HepG2 (cell line): ENCODE data around the gene MSANTD2. TPM values are rescaled to one million over a fixed set of nuclear protein-coding genes. Genes with fewer than 3 reads are reported as not detected.

Source experiments
- AGO2 ChIP-seq: fragments of 200-400 bp; formaldehyde crosslinking; optimal IDR thresholded peaks from 2 replicates; pipeline ENCODE3; 2017; ENCODE audit warnings: mild to moderate bottlenecking, low read depth, low read length, moderate library complexity
- ATF7 ChIP-seq, 2 experiments: fragments of 450-650 bp in 1 of 2; sonication (generic) in 1 of 2; formaldehyde crosslinking in 1 of 2; IDR thresholded peaks; 2 replicates each; pipeline versions ENCODE4 v1.4.0 to v1.6.1; 2016 to 2020; ENCODE audit warnings: antibody characterized with exemption in 1 of 2, mild to moderate bottlenecking in 1 of 2, missing genetic modification reagents in 1 of 2
- BCLAF1 ChIP-seq: fragments of 450-650 bp; IDR thresholded peaks from 2 replicates; pipeline ENCODE4 v1.6.1; 2017; ENCODE audit warnings: mild to moderate bottlenecking
- CENPT ChIP-seq: sonication (generic); formaldehyde crosslinking; IDR thresholded peaks from 2 replicates; pipeline ENCODE4 v1.8.0; 2022; ENCODE audit warnings: low read depth, mild to moderate bottlenecking, moderate library complexity, missing genetic modification reagents
- CSRNP1 ChIP-seq: sonication (generic); formaldehyde crosslinking; IDR thresholded peaks from 2 replicates; pipeline ENCODE4 v1.8.1; 2023; ENCODE audit warnings: mild to moderate bottlenecking, missing genetic modification reagents
- CTCF ChIP-seq: sonication (generic); formaldehyde crosslinking; IDR thresholded peaks from 2 replicates; pipeline ENCODE4 v1.5.0; 2020; ENCODE audit warnings: mild to moderate bottlenecking, missing genetic modification reagents, moderate library complexity
- FOXM1 ChIP-seq: sonication (generic); formaldehyde crosslinking; IDR thresholded peaks from 2 replicates; pipeline ENCODE4 v1.5.0; 2020; ENCODE audit warnings: missing genetic modification reagents
- GLI4 ChIP-seq: sonication (generic); formaldehyde crosslinking; IDR thresholded peaks from 2 replicates; pipeline ENCODE4 v1.5.1; 2020; ENCODE audit warnings: missing genetic modification reagents, mild to moderate bottlenecking, moderate library complexity, borderline replicate concordance
- JUN ChIP-seq: sonication (generic); formaldehyde crosslinking; IDR thresholded peaks from 2 replicates; pipeline ENCODE4 v1.4.0; 2020; ENCODE audit warnings: mild to moderate bottlenecking, missing genetic modification reagents
- NFIC ChIP-seq: IDR thresholded peaks from 2 replicates; pipeline ENCODE4 v1.6.1; 2012; ENCODE audit warnings: mild to moderate bottlenecking, low read length, inconsistent platforms
- NFYB ChIP-seq: sonication (generic); formaldehyde crosslinking; IDR thresholded peaks from 2 replicates; pipeline ENCODE4 v1.4.0; 2020; ENCODE audit warnings: missing genetic modification reagents
- PREB ChIP-seq: sonication (generic); formaldehyde crosslinking; IDR thresholded peaks from 2 replicates; pipeline ENCODE4 v1.4.0; 2020; ENCODE audit warnings: missing genetic modification reagents
- SIN3B ChIP-seq: fragments of 150-350 bp; IDR thresholded peaks from 2 replicates; pipeline ENCODE4 v1.6.1; 2014; ENCODE audit warnings: low read length
- TRIM24 ChIP-seq: sonication (generic); formaldehyde crosslinking; IDR thresholded peaks from 2 replicates; pipeline ENCODE4 v1.8.0; 2022; ENCODE audit warnings: mild to moderate bottlenecking, missing genetic modification reagents
- ZBTB7B ChIP-seq: sonication (generic); formaldehyde crosslinking; IDR thresholded peaks from 2 replicates; pipeline ENCODE4 v1.4.0; 2020; ENCODE audit warnings: missing genetic modification reagents
- ZFP90 ChIP-seq: sonication (generic); formaldehyde crosslinking; IDR thresholded peaks from 2 replicates; pipeline ENCODE4 v1.8.0; 2022; ENCODE audit warnings: missing genetic modification reagents, mild to moderate bottlenecking, inconsistent platforms, borderline replicate concordance
- ZNF3 ChIP-seq: IDR thresholded peaks from 2 replicates; pipeline ENCODE4 v1.7.0; 2017; ENCODE audit warnings: inconsistent platforms
- ZNF30 ChIP-seq: sonication (generic); formaldehyde crosslinking; IDR thresholded peaks from 2 replicates; pipeline ENCODE4 v1.5.0; 2020; ENCODE audit warnings: mild to moderate bottlenecking, missing genetic modification reagents
- ZNF567 ChIP-seq: sonication (generic); formaldehyde crosslinking; IDR thresholded peaks from 2 replicates; pipeline ENCODE4 v1.8.1; 2023; ENCODE audit warnings: mild to moderate bottlenecking, missing genetic modification reagents, borderline replicate concordance
- ZNF672 ChIP-seq: sonication (generic); formaldehyde crosslinking; IDR thresholded peaks from 2 replicates; pipeline ENCODE4 v1.8.1; 2022; ENCODE audit warnings: missing genetic modification reagents
- ZSCAN12 ChIP-seq: sonication (generic); formaldehyde crosslinking; IDR thresholded peaks from 2 replicates; pipeline ENCODE4 v1.9.0; 2021; ENCODE audit warnings: mild to moderate bottlenecking, missing genetic modification reagents
- ZSCAN30 ChIP-seq: sonication (generic); formaldehyde crosslinking; IDR thresholded peaks from 2 replicates; pipeline ENCODE4 v1.5.0; 2020; ENCODE audit warnings: mild to moderate bottlenecking, missing genetic modification reagents
- polyA plus RNA-seq, 8 experiments: library from polyadenylated mRNA; depleted of rRNA in 3 of 8; stranded (reverse) in 7 of 8; unstranded in 1 of 8; fragments of >200 nt; fragmentation: Illumina TruSeq in 4 of 8; extraction: Trizol in 4 of 8; gene quantifications; 2 replicates each; pipeline versions ENCODE4 v1.2.1 to v1.2.3, GENCODE V29; 2011 to 2016; ENCODE audit warnings: low read depth in 4 of 8, missing spikeins in 1 of 8, mixed read lengths in 1 of 8; ENCODE audit not compliant: insufficient read depth in 1 of 8
- total RNA-seq, 5 experiments: library from RNA; depleted of rRNA; stranded (reverse); fragments of >200 nt; fragmentation: Illumina TruSeq; extraction: Trizol; gene quantifications; 2 replicates each; pipeline ENCODE4 v1.2.3, GENCODE V29; 2016; ENCODE audit warnings: low read depth in 1 of 5

Gene MSANTD2
- total and polyA plus RNA-seq, 2 of the 13 experiments (the other 11 are each of a cell fraction or from before 2014, with no cell fraction given) = 8.7 to 10.1 TPM

GRCh38 chr11:124758355-124759265 is 41.6 kb downstream of the MSANTD2 start (continued):
- TF ChIP-seq ZSCAN30 (CRISPR knock-in tag) (no peak), NFIC (no peak), ZFP90 (CRISPR knock-in tag) (no peak; the same call in 1 of the 2 replicates), ZNF567 (no peak), CSRNP1 (CRISPR knock-in tag) (no peak), ZNF3 (CRISPR knock-in tag) (no peak), TRIM24 (no peak), FOXM1 (CRISPR knock-in tag) (no peak), AGO2 (no peak), ZBTB7B (CRISPR knock-in tag) (peak; percentile 29; the same call in 1 of the 2 replicates), NFYB (CRISPR knock-in tag) (no peak), CTCF (peak; percentile 91), SIN3B (no peak), BCLAF1 (no peak), ZNF30 (no peak), ZSCAN12 (CRISPR knock-in tag) (no peak), JUN (CRISPR knock-in tag) (no peak), GLI4 (CRISPR knock-in tag) (no peak), ATF7 (IDR thresholded peaks at IDR 0.05) (no peak), ATF7 (CRISPR knock-in tag; IDR thresholded peaks at IDR 0.05) (no peak), ZNF672 (no peak), CENPT (no peak), PREB (CRISPR knock-in tag) (no peak)
